Brain pericyte (primary cell): ENCODE data around the gene AP5S1.
A peak's percentile ranks its signal among the peaks of the same experiment; 100 is the strongest.
"Not testable (repeated sequence)": the region's sequence is repeated elsewhere in the genome, so short reads cannot be mapped to it uniquely, and the experiment has no call there.

Experiments
- DNase-seq: peaks from one replicate; pipeline ENCODE4 v3.0.0-alpha.2; 2012; ENCODE audit warnings: low read depth, low spot score

AP5S1 gene

GRCh38 chr20:3820048-3820900, at the start of gene AP5S1:
Gene AP5S1, plus strand, starts transcription at chr20:3820547. Its CDS starts 1,571 bp downstream, at chr20:3822118.
- peak; percentile 91 for DNase-seq

- DNase-seq = no peak
These were observed 48.7 kb upstream of the AP5S1 start for GRCh38 chr20:3771552-3772058.

- DNase-seq = no peak
These were observed 44.8 kb upstream of the AP5S1 start for GRCh38 chr20:3775457-3776108.

GRCh38 chr20:3777381-3777715, 43.0 kb upstream of the AP5S1 start:
- DNase-seq = no peak

- no peak for DNase-seq
These were observed 42.4 kb upstream of the AP5S1 start for GRCh38 chr20:3777716-3778629.

GRCh38 chr20:3778976-3779375, 41.4 kb upstream of the AP5S1 start:
- no peak for DNase-seq

GRCh38 chr20:3781153-3781910, 39.0 kb upstream of the AP5S1 start, which contains the start of gene SPEF1:
Gene SPEF1, minus strand, starts transcription at chr20:3781448. Its CDS starts 161 bp downstream, at chr20:3781287.
- DNase-seq = peak; percentile 60

GRCh38 chr20:3782597-3782996, 37.8 kb upstream of the AP5S1 start:
- DNase-seq = no peak

GRCh38 chr20:3783068-3783489, 37.3 kb upstream of the AP5S1 start:
- no peak for DNase-seq

GRCh38 chr20:3783511-3784195, 36.7 kb upstream of the AP5S1 start:
- DNase-seq = no peak

GRCh38 chr20:3784216-3784853, 36.0 kb upstream of the AP5S1 start:
- DNase-seq = no peak

- no peak for DNase-seq
These were observed 35.5 kb upstream of the AP5S1 start for GRCh38 chr20:3784863-3785239.

GRCh38 chr20:3785240-3786125, 34.9 kb upstream of the AP5S1 start:
- no peak for DNase-seq

GRCh38 chr20:3786126-3786484, 34.2 kb upstream of the AP5S1 start:
- no peak for DNase-seq

- DNase-seq = no peak
These were observed 33.6 kb upstream of the AP5S1 start, which contains the start of gene CENPB for GRCh38 chr20:3786665-3787323. Gene CENPB, minus strand, starts transcription at chr20:3786740. Its CDS starts 257 bp downstream, at chr20:3786483.

- DNase-seq = no peak
These were observed 32.9 kb upstream of the AP5S1 start for GRCh38 chr20:3787324-3788014.

- DNase-seq = no peak
These were observed 31.6 kb upstream of the AP5S1 start for GRCh38 chr20:3788685-3789155.

GRCh38 chr20:3789201-3789600, 31.1 kb upstream of the AP5S1 start:
- not testable (repeated sequence) for DNase-seq
